Endothelial cell of hepatic sinusoid (primary cell): Measurements from ENCODE around the gene DOC2B.
"Not testable (repeated sequence)": the region's sequence is repeated elsewhere in the genome, so short reads cannot be mapped to it uniquely, and the experiment has no call there.

ENCODE experiments used
- in situ Hi-C: cut with HindIII; loops from 2 replicates; pipeline ENCODE4 v1.10.0; 2017; ENCODE audit warnings: low sequenced_read_pairs

Gene DOC2B

GRCh38 chr17:213286-214105 lies 32.0 kb upstream of the DOC2B start:
- in situ Hi-C loops, result no loop called here

DNA sequence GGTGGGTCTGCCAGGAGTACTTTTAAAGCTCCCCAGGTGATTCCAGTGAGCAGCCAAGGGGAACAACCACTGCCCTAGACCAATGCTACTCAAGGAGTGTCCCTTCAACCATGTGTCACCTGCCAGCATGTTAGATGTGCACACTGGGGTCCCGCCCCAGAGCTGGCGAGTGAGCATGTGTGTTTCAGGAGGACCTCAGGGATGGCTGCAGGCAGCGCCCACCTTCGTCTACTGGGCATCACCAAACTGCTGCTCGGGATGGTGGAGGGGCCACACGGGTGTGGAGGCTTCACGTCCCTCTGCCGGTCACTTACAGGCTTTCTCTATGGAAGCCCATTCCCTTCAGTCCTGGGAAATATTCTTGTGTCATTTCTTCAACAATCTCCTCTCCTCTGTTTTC lies 29.0 kb upstream of the DOC2B start:
- in situ Hi-C loops, result no loop called here

DNA sequence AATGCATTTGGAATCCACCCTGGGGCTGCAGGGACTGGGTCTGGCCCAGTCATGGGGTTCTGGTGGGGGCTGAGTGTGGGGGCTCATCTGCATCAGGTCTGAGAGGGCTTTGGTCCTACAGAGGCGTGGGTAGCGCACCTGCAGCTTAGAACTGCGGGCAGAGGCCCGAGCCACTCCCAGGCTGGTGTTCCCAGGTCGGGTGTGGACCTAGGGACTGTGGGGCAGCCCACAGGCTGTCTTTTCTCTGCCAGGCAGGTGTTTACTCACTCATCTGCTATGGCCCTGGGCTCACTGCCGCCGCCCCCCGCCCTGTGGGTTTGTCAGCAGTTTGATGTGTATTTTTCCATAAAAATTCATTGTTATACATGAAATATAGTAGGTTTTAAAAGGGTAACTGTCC lies 27.0 kb upstream of the DOC2B start:
- in situ Hi-C loops, result no loop called here

DNA sequence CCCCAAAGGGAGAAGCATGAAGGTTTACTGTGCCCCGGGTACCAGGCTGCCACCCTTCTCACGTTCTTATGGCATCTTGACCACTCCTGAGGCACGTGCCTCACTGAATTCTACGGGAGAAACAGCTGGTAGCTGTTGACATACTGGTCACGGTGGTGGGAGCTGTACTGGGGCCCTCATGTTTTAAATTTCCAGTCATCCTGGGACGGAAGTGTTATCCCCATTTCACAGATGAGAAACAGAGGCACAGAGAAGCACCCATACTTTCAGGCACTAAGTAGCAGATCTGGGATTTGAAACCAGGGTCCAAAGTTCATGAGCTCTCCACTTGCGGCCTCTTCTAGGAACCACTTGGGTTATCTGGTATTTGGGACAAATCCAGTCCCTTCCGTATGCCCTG lies 26.3 kb upstream of the DOC2B start:
- in situ Hi-C loops, result no loop called here

DNA sequence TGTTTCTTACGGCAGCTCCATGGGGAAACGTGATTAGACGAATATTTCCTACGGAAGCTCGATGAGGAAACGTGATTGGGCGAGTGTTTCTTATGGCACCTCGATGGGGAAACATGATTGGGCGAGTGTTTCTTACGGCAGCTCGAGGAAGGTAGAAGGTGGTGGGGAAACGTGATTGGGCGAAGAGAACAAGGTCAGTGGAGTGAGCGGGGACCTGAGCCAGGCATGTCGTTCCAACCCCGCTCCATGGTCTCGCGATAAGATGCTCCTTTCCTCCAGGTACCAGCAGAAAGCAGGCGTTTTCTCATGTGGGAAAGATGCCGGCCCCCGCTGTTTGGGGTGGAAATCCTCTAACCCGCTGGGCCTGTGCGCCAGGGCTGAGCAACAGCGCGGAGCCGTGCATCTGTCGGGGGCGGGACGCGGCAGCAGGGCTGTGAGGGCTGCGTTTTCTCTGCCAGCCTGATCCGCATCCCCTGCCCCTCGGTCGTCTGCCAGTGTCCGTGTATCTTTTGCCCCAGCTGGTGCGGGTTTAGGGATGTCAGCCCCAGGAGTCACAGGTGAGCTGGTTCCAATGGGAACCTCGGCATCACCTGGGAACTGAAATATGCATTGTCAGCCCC lies 25.6 kb upstream of the DOC2B start:
- in situ Hi-C loops, result no loop called here

DNA sequence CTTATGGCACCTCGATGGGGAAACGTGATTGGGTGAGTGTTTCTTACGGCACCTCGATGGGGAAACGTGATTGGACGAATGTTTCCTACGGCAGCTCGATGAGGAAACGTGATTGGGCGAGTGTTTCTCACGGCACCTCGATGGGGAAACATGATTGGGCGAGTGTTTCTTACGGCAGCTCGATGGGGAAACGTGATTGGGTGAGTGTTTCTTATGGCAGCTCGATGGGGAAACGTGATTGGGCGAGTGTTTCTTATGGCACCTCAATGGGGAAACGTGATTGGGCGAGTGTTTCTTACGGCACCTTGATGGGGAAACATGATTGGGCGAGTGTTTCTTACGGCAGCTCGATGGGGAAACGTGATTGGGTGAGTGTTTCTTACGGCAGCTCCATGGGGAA lies 25.0 kb upstream of the DOC2B start:
- in situ Hi-C loops, result not testable (repeated sequence)

- in situ Hi-C loops, result no loop called here
Observed at GRCh38 chr17:205817-206216, 24.4 kb upstream of the DOC2B start.

DNA sequence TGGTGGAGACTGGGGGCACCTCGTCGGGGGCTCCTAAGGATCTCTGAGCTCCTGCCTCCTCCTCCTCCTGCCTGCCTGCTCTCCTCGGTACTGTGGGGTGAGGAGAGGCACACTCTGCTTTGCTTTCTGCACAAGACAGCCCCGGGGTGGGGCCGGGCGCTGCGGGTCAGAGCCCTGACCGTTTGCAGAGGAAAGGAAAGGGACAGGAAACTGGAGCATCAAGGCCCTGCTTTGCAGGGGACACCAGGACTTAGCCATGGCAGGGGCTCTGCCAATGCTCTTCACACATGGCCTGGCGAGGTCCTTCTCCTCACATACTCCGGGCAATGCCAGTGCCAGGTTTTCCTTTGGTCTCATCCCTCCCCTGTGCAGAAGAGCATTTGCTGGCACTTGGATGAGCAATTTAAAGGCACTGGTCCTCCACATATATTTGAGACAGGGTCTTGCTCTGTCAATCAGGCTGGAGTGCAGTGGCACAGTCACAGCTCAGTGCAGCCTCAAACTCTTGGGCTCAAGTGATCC lies 23.8 kb upstream of the DOC2B start:
- in situ Hi-C loops, result no loop called here

- in situ Hi-C loops, result no loop called here
Observed at GRCh38 chr17:204427-205147, 23.1 kb upstream of the DOC2B start.

DNA sequence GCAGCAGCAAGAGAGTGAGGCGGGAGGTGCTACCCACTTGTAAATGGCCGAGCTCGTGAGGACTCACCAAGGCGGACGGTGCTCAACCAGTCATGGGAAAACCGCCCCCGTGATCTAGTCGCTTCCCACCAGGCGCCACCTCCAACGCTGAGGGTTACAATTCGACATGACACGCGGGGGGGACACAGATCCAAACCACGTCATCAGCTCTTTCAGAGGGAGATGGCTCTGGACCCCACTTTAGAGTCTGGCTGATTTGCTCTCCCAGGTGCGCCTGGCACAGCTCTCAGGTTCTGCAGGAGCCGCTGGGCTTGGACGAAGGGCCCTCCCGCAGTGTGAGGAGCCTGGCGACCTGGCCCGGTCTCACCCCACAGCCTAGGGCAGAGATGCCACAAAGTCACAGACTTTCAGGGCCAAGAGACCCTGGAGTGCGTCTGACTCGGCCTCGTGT lies 21.1 kb upstream of the DOC2B start:
- in situ Hi-C loops, result no loop called here

GRCh38 chr17:201736-202135 lies 20.3 kb upstream of the DOC2B start:
- in situ Hi-C loops, result not testable (repeated sequence)

DNA sequence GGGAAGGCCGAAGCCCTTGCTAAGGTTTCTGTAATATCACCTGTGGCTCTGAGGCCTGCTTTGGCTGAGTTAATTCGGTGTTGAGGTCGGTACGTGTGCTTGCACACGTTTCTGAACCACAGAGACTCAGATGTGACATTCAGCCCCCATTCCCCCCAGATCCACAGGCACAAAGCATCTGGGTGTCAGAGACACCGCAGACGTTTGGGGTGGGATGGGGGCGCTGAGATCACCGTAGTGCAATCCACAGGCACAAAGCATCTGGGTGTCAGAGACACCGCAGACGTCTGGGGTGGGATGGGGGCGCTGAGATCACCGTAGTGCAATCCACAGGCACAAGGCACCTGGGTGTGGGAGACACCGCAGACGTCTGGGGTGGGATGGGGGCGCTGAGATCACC lies 19.8 kb upstream of the DOC2B start:
- in situ Hi-C loops, result not testable (repeated sequence)

DNA sequence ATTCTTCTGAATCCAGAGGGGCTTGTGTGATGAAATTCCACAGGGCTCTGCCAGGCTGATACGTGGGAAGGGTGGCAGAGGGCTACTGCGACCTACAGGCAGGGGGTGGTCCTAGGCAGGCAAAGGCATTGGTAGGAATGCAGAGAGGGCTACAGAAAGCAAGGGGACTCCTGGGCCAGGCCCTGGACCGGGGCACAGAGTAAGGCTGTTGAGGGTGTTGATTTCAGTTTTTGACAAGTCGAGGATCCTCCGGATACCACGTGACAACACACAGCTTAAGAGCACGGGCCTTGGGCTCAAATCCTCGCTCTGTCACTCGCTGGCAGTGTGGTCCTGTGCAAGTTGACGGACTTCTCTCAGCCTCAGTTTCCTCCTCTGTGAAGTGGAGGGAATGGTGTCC lies 19.1 kb upstream of the DOC2B start:
- in situ Hi-C loops, result no loop called here

- in situ Hi-C loops, result no loop called here
Observed at GRCh38 chr17:199806-200545, 18.5 kb upstream of the DOC2B start.

DNA sequence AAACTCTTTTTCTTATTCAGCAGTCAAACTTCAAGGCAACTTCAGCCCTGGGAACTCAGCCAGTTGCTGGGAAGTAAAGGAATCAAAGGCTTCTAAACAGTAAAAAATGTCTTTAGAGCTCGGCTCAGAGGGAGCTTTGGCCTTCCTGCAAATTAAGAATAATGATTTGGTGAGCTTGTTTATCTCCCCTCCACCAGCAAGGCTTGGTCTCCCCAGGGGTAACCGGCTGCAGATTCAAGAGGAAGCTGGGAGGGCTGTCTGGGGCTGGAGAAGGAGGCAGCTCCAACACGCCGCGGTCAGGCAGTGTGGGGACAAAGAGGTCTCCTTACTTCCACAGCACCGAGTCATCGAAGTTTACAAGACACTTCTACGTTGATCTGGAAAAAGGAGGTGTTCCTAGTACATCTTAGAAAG lies 17.7 kb upstream of the DOC2B start:
- in situ Hi-C loops, result no loop called here

DNA sequence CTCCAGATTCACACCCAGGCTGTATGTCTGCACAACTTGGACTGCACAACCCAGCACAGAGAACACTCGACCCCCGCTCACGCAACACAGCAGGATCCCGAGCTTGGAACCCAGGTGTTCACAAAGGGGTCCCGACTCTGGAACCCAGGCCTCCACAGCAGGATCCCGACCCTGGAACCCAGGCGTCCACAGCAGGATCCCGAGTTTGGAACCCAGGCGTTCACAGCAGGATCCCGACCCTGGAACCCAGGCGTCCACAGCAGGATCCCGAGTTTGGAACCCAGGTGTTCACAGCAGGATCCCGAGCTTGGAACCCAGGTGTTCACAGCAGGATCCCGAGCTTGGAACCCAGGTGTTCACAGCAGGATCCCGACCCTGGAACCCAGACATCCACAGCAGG lies 16.8 kb upstream of the DOC2B start:
- in situ Hi-C loops, result not testable (repeated sequence)

DNA sequence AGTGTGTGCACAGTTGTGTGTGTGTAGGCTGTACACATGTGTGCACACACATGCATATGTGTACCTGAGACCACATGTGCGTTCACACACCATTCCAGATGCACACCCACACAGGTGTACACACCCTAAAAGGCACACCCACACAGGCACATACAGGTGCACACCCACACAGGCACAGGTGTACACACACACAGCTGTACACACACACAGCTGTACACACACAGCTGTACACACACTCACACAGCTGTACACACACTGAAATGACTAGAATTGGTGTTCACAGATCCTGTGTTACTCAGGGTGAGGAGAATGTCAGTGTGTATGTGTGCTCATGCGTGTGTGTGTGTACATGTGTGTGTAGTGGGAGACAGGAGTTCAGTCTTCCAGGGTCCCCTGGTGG lies 15.9 kb upstream of the DOC2B start:
- in situ Hi-C loops, result no loop called here

DNA sequence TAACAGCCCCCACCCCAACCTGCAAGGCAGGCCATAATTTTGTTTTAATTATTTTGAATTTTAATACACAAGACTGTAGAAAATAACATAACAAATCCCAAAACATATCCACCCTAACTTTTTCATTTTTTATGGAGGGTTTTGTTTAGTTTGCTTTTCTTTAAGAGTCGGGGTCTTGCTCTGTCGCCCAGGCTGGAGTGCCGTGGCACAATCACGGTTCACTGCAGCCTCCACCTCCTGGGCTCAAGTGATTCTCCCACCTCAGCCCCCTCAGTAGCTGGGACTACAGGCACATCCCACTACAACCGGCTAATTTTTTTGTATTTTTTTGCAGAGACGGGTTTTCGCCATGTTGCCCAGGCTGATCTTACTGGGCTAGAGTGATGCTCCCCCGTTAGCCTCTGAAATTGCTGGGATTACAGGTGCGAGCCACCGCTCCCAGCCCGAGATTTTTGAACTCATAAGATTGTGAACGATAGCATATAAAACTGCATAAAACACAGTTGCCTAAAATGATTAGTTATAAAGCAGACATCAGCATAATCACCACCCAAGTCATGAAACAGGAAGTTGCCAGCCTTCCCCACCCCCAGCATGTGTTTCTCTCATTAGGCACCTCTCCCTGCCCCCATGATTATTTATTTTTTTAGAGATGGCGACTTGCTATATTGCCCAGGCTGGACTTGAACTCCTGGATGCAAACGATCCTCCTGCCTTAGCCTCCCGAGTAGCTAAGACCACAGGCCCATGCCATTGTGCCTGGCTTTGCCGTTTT lies 13.6 kb upstream of the DOC2B start:
- in situ Hi-C loops, result no loop called here

GRCh38 chr17:193841-194806 lies 12.7 kb upstream of the DOC2B start:
- in situ Hi-C loops, result no loop called here
